Smooth muscle cell (in vitro differentiated cells): ENCODE results near the gene LACC1. TPM values are rescaled to one million over a fixed set of nuclear protein-coding genes. Genes with fewer than 3 reads are reported as not detected.

Source experiments
- DNase-seq: peaks from one replicate; lab custom pipeline; 2025; ENCODE audit not compliant: unreplicated experiment; lab: John Stamatoyannopoulos, UW
- H2AFZ ChIP-seq: fragments of 200-600 bp; sonication (generic); 2 replicates; pipeline ENCODE4 v1.6.0; 2016; ENCODE audit warnings: antibody characterized with exemption, low read depth, mild to moderate bottlenecking
- H3F3A ChIP-seq: fragments of 200-600 bp; sonication (generic); 2 replicates; pipeline ENCODE4 v1.6.0; 2017; ENCODE audit warnings: antibody characterized with exemption, low read depth
- H3K27ac ChIP-seq: fragments of 200-600 bp; sonication (generic); 2 replicates; pipeline ENCODE4 v1.5.1; 2016; ENCODE audit warnings: low read depth, mild to moderate bottlenecking
- H3K27me3 ChIP-seq: fragments of 200-600 bp; sonication (generic); 2 replicates; pipeline ENCODE4 v1.6.1; 2016; ENCODE audit warnings: low read depth, mild to moderate bottlenecking
- H3K36me3 ChIP-seq: fragments of 200-600 bp; sonication (generic); 2 replicates; pipeline ENCODE4 v1.5.1; 2016; ENCODE audit warnings: low read depth
- H3K4me1 ChIP-seq: fragments of 200-600 bp; sonication (generic); 2 replicates; pipeline ENCODE4 v1.5.1; 2016; ENCODE audit warnings: low read depth
- H3K4me2 ChIP-seq: fragments of 200-600 bp; sonication (generic); 2 replicates; pipeline ENCODE4 v1.6.0; 2016; ENCODE audit warnings: mild to moderate bottlenecking
- H3K4me3 ChIP-seq: fragments of 200-600 bp; sonication (generic); 2 replicates; pipeline ENCODE4 v1.5.1; 2016; ENCODE audit warnings: mild to moderate bottlenecking
- H3K79me2 ChIP-seq: fragments of 200-600 bp; sonication (generic); 2 replicates; pipeline ENCODE4 v1.6.0; 2016; ENCODE audit warnings: low read depth, mild to moderate bottlenecking
- H3K9ac ChIP-seq: fragments of 200-600 bp; sonication (generic); 2 replicates; pipeline ENCODE4 v1.6.0; 2016; ENCODE audit warnings: low read depth
- H3K9me3 ChIP-seq: fragments of 200-600 bp; sonication (generic); replicated peaks from 2 replicates; pipeline ENCODE4 v1.5.1; 2016; ENCODE audit warnings: low read depth
- H4K20me1 ChIP-seq: fragments of 200-600 bp; sonication (generic); 2 replicates; pipeline ENCODE4 v1.6.0; 2016; ENCODE audit warnings: low read depth
- CTCF ChIP-seq: fragments of 200-600 bp; sonication (generic); IDR thresholded peaks from 2 replicates; pipeline ENCODE4 v1.5.1; 2017; ENCODE audit warnings: borderline replicate concordance, mild to moderate bottlenecking, antibody characterized with exemption; ENCODE audit not compliant: insufficient read depth, poor library complexity, severe bottlenecking
- WGBS: methylation state at CpG from one replicate; pipeline ENCODE4 v1.1.7; 2016; ENCODE audit warnings: low lambda C conversion rate; 5-methylcytosine and 5-hydroxymethylcytosine counted together
- polyA plus RNA-seq: library from polyadenylated mRNA; unstranded; fragments of >200 nt; fragmentation: Nextera tagmentation; extraction: Ambion mirVana; gene quantifications from 2 replicates; pipeline ENCODE4 v1.2.1, GENCODE V29; 2016
- total RNA-seq: library from RNA; depleted of rRNA; stranded (reverse); fragments of >200 nt; gene quantifications from 2 replicates; pipeline ENCODE4 v1.2.3, GENCODE V29; 2014

Gene LACC1
- total and polyA plus RNA-seq, 2 experiments from 2014 or later = 2.0 to 6.8 TPM

GRCh38 chr13:43850873-43851272 lies 28.8 kb upstream of the LACC1 start:
- no peak for TF ChIP-seq CTCF
- no peak overlapping the region for H3K4me2 ChIP-seq
- no peaks in the 10 kb centered on the region for H3K79me2 ChIP-seq
- no peak overlapping the region for H2AFZ ChIP-seq
- H3K27me3 ChIP-seq = no peaks in the 10 kb centered on the region
- 100% methylated on average over 1 of the region's 1 CpG for WGBS
- H3K9me3 ChIP-seq = peaks cover 52% of the 10 kb centered on the region
- no peak overlapping the region for H3K9ac ChIP-seq
- H3K4me3 ChIP-seq = no peak overlapping the region
- H3K27ac ChIP-seq = no peak overlapping the region
- no peaks in the 10 kb centered on the region for H4K20me1 ChIP-seq
- peaks cover 8% of the 10 kb centered on the region for H3K36me3 ChIP-seq
- H3F3A ChIP-seq = no peaks in the 10 kb centered on the region
- H3K4me1 ChIP-seq = peaks cover 6% of the 10 kb centered on the region
- DNase-seq = no peak

- Histone ChIP-seq H3K4me2 (no peak overlapping the region), H3F3A (no peaks in the 10 kb centered on the region), H2AFZ (no peak overlapping the region), H3K27me3 (no peaks in the 10 kb centered on the region), H3K9me3 (peaks cover 52% of the 10 kb centered on the region), H4K20me1 (no peaks in the 10 kb centered on the region), H3K79me2 (no peaks in the 10 kb centered on the region), H3K36me3 (peaks cover 8% of the 10 kb centered on the region), H3K27ac (no peak overlapping the region), H3K4me1 (peaks cover 6% of the 10 kb centered on the region), H3K4me3 (no peak overlapping the region), H3K9ac (no peak overlapping the region)
- WGBS = 96% methylated on average over 1 of the region's 1 CpG
- no peak for DNase-seq
- no peak for TF ChIP-seq CTCF
Measured at GRCh38 chr13:43852923-43853404, 26.7 kb upstream of the LACC1 start.

GRCh38 chr13:43861863-43862262 lies 17.8 kb upstream of the LACC1 start:
- no peaks in the 10 kb centered on the region for H3F3A ChIP-seq
- DNase-seq = no peak
- peaks cover 11% of the 10 kb centered on the region for H3K36me3 ChIP-seq

More at GRCh38 chr13:43861863-43862262, 17.8 kb upstream of the LACC1 start:
- Histone ChIP-seq H3K9ac (no peak overlapping the region), H3K4me3 (no peak overlapping the region), H3K9me3 (no peaks in the 10 kb centered on the region), H2AFZ (no peak overlapping the region), H3K27me3 (no peaks in the 10 kb centered on the region), H4K20me1 (no peaks in the 10 kb centered on the region), H3K27ac (no peak overlapping the region), H3K4me2 (no peak overlapping the region), H3K4me1 (no peaks in the 10 kb centered on the region), H3K79me2 (no peaks in the 10 kb centered on the region)
- WGBS = 96% methylated on average over 1 of the region's 1 CpG
- no peak for TF ChIP-seq CTCF
